Umbilical cord (tissue), 2 donors: ENCODE data around the gene ZDHHC12. TPM values are rescaled to one million over a fixed set of nuclear protein-coding genes. Genes with fewer than 3 reads are reported as not detected.
A peak's percentile ranks its signal among the peaks of the same experiment; 100 is the strongest.
"Not testable (repeated sequence)": the region's sequence is repeated elsewhere in the genome, so short reads cannot be mapped to it uniquely, and the experiment has no call there.

ENCODE experiments used
- DNase-seq: peaks from one replicate; pipeline ENCODE4 v3.0.0-alpha.2; 2015; ENCODE audit warnings: low spot score
- total RNA-seq: library from RNA; depleted of rRNA; stranded (reverse); fragments of >200 nt; gene quantifications from one replicate; pipeline ENCODE4 v1.2.3, GENCODE V29; 2014; ENCODE audit warnings: low replicate concordance; ENCODE audit not compliant: insufficient read depth

The ZDHHC12 gene
- total RNA-seq, 1 donor from 2014 or later, result 6.5 TPM

- no peak for DNase-seq
These were observed 11.2 kb downstream of the ZDHHC12 start for GRCh38 chr9:128712451-128713410.

- DNase-seq, result no peak
These were observed 16.5 kb downstream of the ZDHHC12 start for GRCh38 chr9:128707446-128707845.

GRCh38 chr9:128706671-128707381, 17.1 kb downstream of the ZDHHC12 start:
- DNase-seq, result no peak

- no peak for DNase-seq
These were observed 17.9 kb downstream of the ZDHHC12 start for GRCh38 chr9:128706045-128706444.

GRCh38 chr9:128705051-128705965, 18.6 kb downstream of the ZDHHC12 start:
- no peak for DNase-seq

- DNase-seq, result no peak
These were observed 19.6 kb downstream of the ZDHHC12 start for GRCh38 chr9:128704356-128704670.

- no peak for DNase-seq
These were observed 20.1 kb downstream of the ZDHHC12 start for GRCh38 chr9:128703616-128704355.

GRCh38 chr9:128702949-128703615, 20.8 kb downstream of the ZDHHC12 start:
- peak; percentile 26 for DNase-seq

GRCh38 chr9:128702445-128702948, 21.4 kb downstream of the ZDHHC12 start, which contains the start of gene PKN3:
Gene PKN3, plus strand, starts transcription at chr9:128702503. Its CDS starts 413 bp downstream, at chr9:128702916.
- DNase-seq, result peak; percentile 82

GRCh38 chr9:128701227-128701854, 22.6 kb downstream of the ZDHHC12 start:
- DNase-seq, result no peak

GRCh38 chr9:128699096-128699795, 24.7 kb downstream of the ZDHHC12 start:
- not testable (repeated sequence) for DNase-seq

GRCh38 chr9:128696923-128697707, 26.8 kb downstream of the ZDHHC12 start:
- no peak for DNase-seq

GRCh38 chr9:128694344-128694743, 29.6 kb downstream of the ZDHHC12 start:
- DNase-seq, result no peak

GRCh38 chr9:128693738-128694137, 30.2 kb downstream of the ZDHHC12 start:
- DNase-seq, result not testable (repeated sequence)

- DNase-seq, result no peak
These were observed 33.3 kb downstream of the ZDHHC12 start for GRCh38 chr9:128690684-128691034.

GRCh38 chr9:128689820-128690683, 33.9 kb downstream of the ZDHHC12 start:
- DNase-seq, result peak; percentile 33

- DNase-seq, result no peak
These were observed 34.6 kb downstream of the ZDHHC12 start for GRCh38 chr9:128689293-128689774.
